ENCODE data around the gene GTF3C5.

GRCh38 chr9:132995121-132995420 is 35.7 kb upstream of the GTF3C5 start:
- no peak for TF ChIP-seq CTCF (conservative IDR thresholded peaks at IDR 0.05; ENCODE audit: low read length)
- no peak for TF ChIP-seq EZH2phosphoT487 (IDR thresholded peaks at IDR 0.05; ENCODE audit: borderline replicate concordance, low read depth, low read length)

Measured in OCI-LY7 (cell line).